Right ventricle myocardium superior (tissue), 1 donor: ENCODE measurements around the gene MCOLN1. TPM values are rescaled to one million over a fixed set of nuclear protein-coding genes. Genes with fewer than 3 reads are reported as not detected.
"Not testable (repeated sequence)": the region's sequence is repeated elsewhere in the genome, so short reads cannot be mapped to it uniquely, and the experiment has no call there.

Experiments
- ATAC-seq: fragments of 200-7000 bp; cut with Tn5 transposase; one replicate; pipeline ENCODE4 v1.9.1; 2020; ENCODE audit warnings: mild to moderate bottlenecking; ENCODE audit not compliant: poor library complexity
- DNase-seq: peaks from one replicate; pipeline ENCODE4 v3.0.0-alpha.2; 2020
- intact Hi-C: fragments of 100-400 bp; cut with DNase I; formaldehyde crosslinking; loops from one replicate; pipeline ENCODE4 v1.11.2; 2022
- total RNA-seq: library from RNA; stranded (reverse); fragmentation: NEBNext Ultra II Directional; extraction: Animal tissue kit (Norgen Biotek cat#: 25700); gene quantifications from one replicate; pipeline ENCODE4 v1.2.1, GENCODE V29; 2021
- donor health status: DM: no; HTN: yes; CAD: no; lungs with severe emphysema.

Gene MCOLN1
- total RNA-seq, 1 donor from 2014 or later = 17.5 TPM

DNA sequence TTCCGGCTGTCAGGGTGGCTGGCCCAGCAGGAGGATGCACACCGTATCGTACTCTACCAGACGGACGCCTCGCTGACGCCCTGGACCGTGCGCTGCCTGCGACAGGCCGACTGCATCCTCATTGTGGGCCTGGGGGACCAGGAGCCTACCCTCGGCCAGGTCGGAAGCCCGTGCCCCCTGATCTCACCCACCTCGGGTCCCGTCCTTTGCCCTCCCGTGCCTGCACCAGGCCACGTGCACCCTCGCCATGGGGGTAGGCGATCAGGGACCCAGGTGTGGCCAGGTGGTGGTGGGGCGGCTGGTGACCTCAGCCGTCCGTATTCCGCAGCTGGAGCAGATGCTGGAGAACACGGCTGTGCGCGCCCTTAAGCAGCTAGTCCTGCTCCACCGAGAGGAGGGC is 32.1 kb downstream of the MCOLN1 start:
- intact Hi-C loops = no loop called here
- DNase-seq = no peak
- ATAC-seq = no peak

DNA sequence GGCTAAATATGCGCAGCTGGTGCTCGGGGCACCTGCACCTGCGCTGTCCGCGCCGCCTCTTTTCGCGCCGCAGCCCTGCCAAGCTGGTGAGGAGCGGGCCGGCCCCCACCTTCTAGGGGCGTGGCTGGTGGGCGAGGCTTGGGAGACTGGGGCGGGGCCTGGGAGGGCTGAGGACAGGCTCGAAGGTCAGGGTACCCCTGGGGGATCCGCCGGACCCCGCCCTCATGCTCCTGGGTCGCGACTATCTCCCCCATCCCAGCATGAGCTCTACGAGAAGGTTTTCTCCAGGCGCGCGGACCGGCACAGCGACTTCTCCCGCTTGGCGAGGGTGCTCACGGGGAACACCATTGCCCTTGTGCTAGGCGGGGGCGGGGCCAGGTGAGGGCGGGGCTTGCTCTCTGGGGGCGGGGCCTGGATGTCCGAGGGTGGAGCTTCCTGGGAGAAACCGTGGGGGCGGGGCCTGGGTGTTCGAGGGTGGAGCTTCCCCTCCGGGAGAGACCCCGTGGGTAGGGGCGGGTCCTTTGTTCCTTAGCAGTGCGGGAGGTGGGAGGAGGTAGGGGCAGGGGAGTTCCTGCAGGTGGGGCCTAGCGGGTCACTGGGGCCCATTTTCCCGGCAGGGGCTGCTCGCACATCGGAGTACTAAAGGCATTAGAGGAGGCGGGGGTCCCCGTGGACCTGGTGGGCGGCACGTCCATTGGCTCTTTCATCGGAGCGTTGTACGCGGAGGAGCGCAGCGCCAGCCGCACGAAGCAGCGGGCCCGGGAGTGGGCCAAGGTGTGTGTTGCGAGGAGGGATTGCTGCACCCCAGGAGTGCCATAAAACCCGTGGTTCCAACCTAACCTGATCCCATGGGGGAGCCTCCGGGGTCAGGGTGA is 32.8 kb downstream of the MCOLN1 start:
- intact Hi-C loops = no loop called here
- ATAC-seq (no peak), DNase-seq (no peak)

DNA sequence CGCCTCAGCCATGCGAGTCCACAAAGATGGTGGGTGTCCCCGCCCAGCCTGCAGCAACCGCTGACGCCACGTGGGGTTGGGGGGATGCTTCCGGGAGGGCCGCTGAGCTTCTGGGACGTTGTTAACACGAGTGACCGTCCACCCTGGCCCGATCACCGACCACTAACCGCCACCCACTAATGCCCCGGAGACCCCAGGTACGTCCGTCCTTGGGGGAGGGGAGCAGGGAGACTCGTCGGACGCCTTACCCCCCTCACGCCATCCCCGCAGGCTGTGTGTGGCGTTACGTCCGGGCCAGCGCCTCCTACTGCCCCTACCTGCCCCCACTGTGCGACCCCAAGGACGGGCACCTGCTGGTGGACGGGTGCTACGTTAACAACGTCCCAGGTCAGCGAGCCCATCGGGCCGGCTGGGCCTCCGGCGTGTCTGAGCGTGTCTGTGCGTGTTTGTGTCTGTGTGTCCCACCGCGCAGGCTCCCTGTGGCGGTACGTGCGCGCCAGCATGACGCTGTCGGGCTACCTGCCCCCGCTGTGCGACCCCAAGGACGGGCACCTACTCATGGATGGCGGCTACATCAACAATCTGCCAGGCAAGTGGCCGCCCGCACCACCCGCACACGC is 34.4 kb downstream of the MCOLN1 start:
- no peak for DNase-seq
- no peak for ATAC-seq
- intact Hi-C loops = no loop called here

- DNase-seq (no peak), ATAC-seq (no peak)
- intact Hi-C loops = no loop called here
These were observed 36.2 kb downstream of the MCOLN1 start for GRCh38 chr19:7558667-7559066.

DNA sequence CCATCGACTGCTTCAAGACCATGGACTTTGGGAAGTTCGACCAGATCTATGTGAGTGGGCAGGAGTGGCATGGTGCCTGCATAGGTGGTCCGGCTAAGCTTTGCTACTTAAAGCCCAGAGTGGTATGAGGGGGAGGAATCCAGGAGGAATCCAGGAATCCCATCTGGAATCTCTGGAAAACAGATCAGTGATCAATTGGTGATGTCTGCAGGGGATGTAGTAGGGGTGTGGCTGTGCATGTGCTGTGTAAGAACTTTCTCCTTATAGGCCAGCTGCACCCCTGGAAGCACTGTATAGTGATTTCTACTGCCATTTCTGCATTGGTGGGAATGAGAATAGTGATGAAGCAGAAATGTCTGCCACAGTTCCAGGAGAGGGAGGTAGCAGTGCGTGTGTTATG is 36.7 kb downstream of the MCOLN1 start:
- DNase-seq (no peak), ATAC-seq (no peak)
- intact Hi-C loops = no loop called here

DNA sequence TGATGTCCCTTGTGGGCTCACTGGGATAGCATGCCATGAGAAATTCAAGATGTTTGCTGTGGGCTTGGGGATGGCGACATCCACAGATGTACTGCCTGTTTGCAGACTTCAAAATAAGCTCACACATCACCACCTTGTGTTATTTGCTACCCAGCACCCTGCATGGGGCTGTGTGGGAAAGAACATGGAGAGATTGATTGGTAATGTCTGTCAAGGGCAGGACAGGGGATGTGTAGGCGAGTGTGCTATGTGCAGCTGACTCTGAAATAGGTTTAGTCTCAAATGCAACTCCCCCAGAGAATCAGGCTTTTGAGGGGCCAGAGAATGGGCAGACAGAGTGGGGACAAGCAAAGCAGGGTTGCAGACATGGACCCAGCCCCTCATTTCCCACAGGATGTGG is 37.8 kb downstream of the MCOLN1 start:
- no peak for DNase-seq
- intact Hi-C loops = no loop called here
- no peak for ATAC-seq

DNA sequence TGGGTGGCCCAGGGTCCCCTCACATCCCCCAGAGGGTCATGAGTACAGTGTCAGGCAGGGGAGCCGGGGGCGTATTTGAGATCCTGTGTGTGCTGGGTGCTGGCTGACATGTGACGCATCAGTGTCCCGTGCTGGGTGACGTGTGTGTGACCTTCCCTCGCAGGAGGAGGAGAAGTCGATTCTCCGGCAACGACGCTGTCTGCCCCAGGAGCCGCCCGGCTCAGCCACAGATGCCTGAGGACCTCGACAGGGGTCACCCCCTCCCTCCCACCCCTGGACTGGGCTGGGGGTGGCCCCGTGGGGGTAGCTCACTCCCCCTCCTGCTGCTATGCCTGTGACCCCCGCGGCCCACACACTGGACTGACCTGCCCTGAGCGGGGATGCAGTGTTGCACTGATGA is 38.9 kb downstream of the MCOLN1 start:
- intact Hi-C loops = no loop called here
- DNase-seq (no peak), ATAC-seq (no peak)

DNA sequence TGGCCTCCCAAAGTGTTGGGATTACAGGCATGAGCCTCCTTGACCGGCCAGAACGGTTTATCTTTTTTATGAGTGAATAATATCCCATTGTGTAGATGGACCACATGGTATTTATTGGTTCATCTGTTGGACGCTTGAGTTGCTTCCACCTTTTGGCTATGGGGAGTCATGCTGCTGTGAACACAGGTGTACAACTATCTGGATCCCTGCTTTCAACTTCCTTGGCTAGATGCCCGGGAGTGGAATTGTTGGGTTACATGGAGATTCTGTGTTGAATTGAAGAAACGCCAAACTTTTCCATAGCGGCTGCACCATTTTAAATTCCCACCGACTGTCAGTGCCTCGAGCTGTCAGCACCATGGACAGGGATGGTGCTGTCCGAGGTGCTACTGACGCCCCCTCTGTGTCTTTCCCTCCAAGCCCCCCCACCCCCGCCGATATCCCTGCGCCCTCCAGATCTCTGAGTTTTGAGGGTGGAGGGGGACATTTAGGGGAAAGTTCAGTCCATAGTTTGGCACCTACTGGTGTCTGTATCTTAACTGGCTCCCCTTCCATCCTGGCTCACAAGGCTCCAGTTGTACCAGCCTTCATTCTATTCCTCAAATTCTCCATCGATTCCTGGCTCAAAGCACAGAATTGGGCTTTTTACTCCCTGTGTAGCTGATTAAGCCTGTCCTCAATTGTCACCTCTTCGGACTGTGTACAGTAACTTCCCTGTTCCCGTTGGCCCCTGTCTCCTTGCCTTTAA is 40.4 kb downstream of the MCOLN1 start:
- intact Hi-C loops = no loop called here

DNA sequence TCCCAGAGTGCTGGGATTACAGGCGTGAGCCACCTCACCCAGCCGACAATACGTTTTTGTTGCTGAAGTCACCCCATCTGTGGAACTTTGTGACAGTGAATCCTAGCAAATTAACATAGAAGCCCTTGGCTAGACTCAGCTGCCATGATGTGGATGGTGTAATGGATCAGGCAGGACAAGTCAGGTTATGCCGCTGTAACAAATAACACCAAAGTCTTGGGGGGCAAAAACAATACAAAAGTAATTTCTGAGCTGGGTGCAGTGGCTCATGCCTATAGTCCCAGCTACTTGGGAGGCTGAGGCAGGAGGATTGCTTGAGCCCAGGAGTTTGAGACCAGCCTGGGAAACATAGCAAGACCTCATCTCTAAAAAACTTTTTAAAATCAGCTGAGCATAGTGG is 42.4 kb downstream of the MCOLN1 start:
- no peak for ATAC-seq
- intact Hi-C loops = loop anchor here (5.0 kb wide), 2 partner anchors 117 to 232 kb away; partner anchors contain the start of gene TRAPPC5
- no peak for DNase-seq

More for the DNA sequence above, 40.4 kb downstream of the MCOLN1 start:
- DNase-seq (no peak), ATAC-seq (no peak)

- intact Hi-C loops = loop anchor here (5.0 kb wide), 2 partner anchors 117 to 232 kb away; partner anchors contain the start of gene TRAPPC5
- no peak for ATAC-seq
- DNase-seq = no peak
These were observed 42.9 kb downstream of the MCOLN1 start for GRCh38 chr19:7565332-7565731.

- ATAC-seq (no peak), DNase-seq (no peak)
- intact Hi-C loops = no loop called here
These were observed 48.3 kb downstream of the MCOLN1 start for GRCh38 chr19:7570761-7571160.

GRCh38 chr19:7575434-7576040 is 53.1 kb downstream of the MCOLN1 start:
- no peak for ATAC-seq
- no peak for DNase-seq
- intact Hi-C loops = no loop called here

- DNase-seq, ATAC-seq, intact Hi-C loops: not testable (repeated sequence)
These were observed 55.0 kb downstream of the MCOLN1 start for GRCh38 chr19:7577422-7577821.

- DNase-seq (no peak), ATAC-seq (no peak)
- intact Hi-C loops = no loop called here
These were observed 55.7 kb downstream of the MCOLN1 start for GRCh38 chr19:7578127-7578526.

DNA sequence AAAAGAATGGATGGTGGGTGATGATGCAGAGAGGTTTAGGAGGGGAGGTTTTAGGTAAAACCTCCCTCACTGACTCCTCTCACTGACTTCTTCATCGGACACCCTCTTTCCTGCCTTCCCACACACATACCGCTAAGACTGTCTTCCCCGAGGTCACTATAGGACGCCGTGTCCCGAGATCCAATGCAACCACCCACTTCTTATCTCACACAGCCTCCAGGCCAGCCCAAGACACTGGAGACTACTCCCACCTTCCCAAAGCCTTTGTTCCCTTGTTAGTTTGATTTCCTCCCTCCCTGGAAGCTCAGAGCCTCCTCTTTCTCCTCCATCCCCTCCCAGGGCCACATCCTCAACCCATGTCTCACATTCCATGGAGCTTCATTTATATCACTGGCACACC is 56.8 kb downstream of the MCOLN1 start:
- no peak for ATAC-seq
- intact Hi-C loops = no loop called here
- no peak for DNase-seq

DNA sequence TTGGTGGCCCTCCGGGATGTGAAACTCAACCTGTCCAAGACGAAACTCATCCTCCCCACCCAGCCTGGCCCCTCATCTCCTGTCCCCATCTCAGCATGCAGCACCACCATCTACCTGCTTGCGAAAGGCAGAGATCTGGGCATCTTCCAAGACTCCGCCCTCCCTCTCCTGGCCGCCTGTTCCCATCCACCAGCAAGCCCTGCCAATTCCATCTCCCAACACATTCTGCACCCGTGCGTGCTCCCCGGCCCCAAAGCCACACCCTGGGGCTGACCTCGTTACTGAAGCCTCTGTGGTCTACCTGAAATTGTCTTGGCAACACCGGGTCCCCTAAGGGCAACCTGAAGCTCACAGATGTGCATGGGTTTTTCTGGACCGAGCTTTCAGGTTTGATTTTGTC is 60.0 kb downstream of the MCOLN1 start:
- ATAC-seq (no peak), DNase-seq (no peak)
- intact Hi-C loops = no loop called here
